CD4-positive, alpha-beta T cell (primary cell): ENCODE data around the gene NR1D2. TPM values are rescaled to one million over a fixed set of nuclear protein-coding genes. Genes with fewer than 3 reads are reported as not detected.

ENCODE experiments used
- ATAC-seq: fragments of 200-7000 bp; cut with Tn5 transposase; one replicate; pipeline ENCODE4 v1.10.0; 2022; ENCODE audit warnings: mild to moderate bottlenecking; ENCODE audit not compliant: poor library complexity
- CTCF ChIA-PET: fragments of 350-600 bp; sonication (Branson Sonifier 250); formaldehyde crosslinking; loops from one replicate; lab custom pipeline; 2021; ENCODE audit warnings: antibody characterized with exemption, inconsistent platforms; lab: Charles Lee
- POLR2A ChIA-PET: fragments of 350-600 bp; sonication (Branson Sonifier 250); formaldehyde crosslinking; loops from one replicate; lab custom pipeline; 2021; ENCODE audit warnings: antibody characterized with exemption, inconsistent platforms; lab: Charles Lee
- DNase-seq, 14 experiments: peaks; one replicate each; pipeline ENCODE4 v3.0.0-alpha.2; 2013 to 2020; ENCODE audit warnings: mixed read lengths in 2 of 14
- H3K27ac ChIP-seq, 2 donors: one replicate each; pipeline versions ENCODE4 v1.5.1 to v1.7.0; 2013; ENCODE audit warnings: low read length in 2 of 2, low read depth in 1 of 2, mild to moderate bottlenecking in 1 of 2
- H3K27me3 ChIP-seq, 2 experiments: 1 replicate in 1 of 2; 2 replicates in 1 of 2; pipeline versions ENCODE4 v1.6.1 to v1.7.0; 2013; ENCODE audit warnings: low read length in 2 of 2, control low read depth in 1 of 2, mild to moderate bottlenecking in 1 of 2, moderate library complexity in 1 of 2; ENCODE audit not compliant: insufficient read depth in 2 of 2, control insufficient read depth in 1 of 2
- H3K36me3 ChIP-seq: one replicate; pipeline ENCODE4 v1.6.1; 2013; ENCODE audit warnings: low read length, control low read depth; ENCODE audit not compliant: insufficient read depth
- H3K4me1 ChIP-seq: one replicate; pipeline ENCODE4 v1.6.1; 2013; ENCODE audit warnings: low read length, control low read depth; ENCODE audit not compliant: insufficient read depth
- H3K4me3 ChIP-seq: one replicate; pipeline ENCODE4 v1.5.1; 2013; ENCODE audit warnings: mild to moderate bottlenecking, low read length, moderate library complexity
- H3K9me3 ChIP-seq, 2 experiments: 1 replicate in 1 of 2; 2 replicates in 1 of 2; pipeline versions ENCODE4 v1.6.1 to v1.7.0; 2013; ENCODE audit warnings: low read length in 2 of 2, mild to moderate bottlenecking in 2 of 2, control low read depth in 1 of 2, moderate library complexity in 1 of 2; ENCODE audit not compliant: control insufficient read depth in 1 of 2, insufficient read depth in 1 of 2
- H3K27ac Mint-ChIP-seq: one replicate; pipeline ENCODE4 v1.8.0; 2020; ENCODE audit warnings: mixed read lengths
- H3K27me3 Mint-ChIP-seq: one replicate; pipeline ENCODE4 v1.8.0; 2021; ENCODE audit warnings: mixed read lengths
- H3K36me3 Mint-ChIP-seq: one replicate; pipeline ENCODE4 v1.8.0; 2021; ENCODE audit warnings: low read depth, mixed read lengths
- H3K4me1 Mint-ChIP-seq: one replicate; pipeline ENCODE4 v1.8.0; 2021; ENCODE audit warnings: low read depth, mixed read lengths
- H3K4me3 Mint-ChIP-seq: one replicate; pipeline ENCODE4 v1.8.0; 2020; ENCODE audit warnings: mild to moderate bottlenecking, mixed read lengths
- H3K9me3 Mint-ChIP-seq: one replicate; pipeline ENCODE4 v1.8.0; 2020; ENCODE audit warnings: mixed read lengths
- intact Hi-C, 2 experiments: fragments of 100-400 bp; cut with DNase I in 1 of 2; cut with micrococcal nuclease in 1 of 2; formaldehyde crosslinking; loops; one replicate each; pipeline versions ENCODE4 v1.15.1 to v1.9.0; 2023 to 2025; cut with DNase I, micrococcal nuclease
- total RNA-seq, 174 experiments: library from RNA in 2 of 174; stranded (reverse) in 2 of 174; gene quantifications; one replicate each; pipeline ENCODE4 v1.2.3 and lab custom pipeline; 2021 to 2026
- TF ChIP-seq, protein P1 (sequence below): fragments of 200-600 bp; IDR thresholded peaks from one replicate; pipeline ENCODE4 v1.8.0; 2022; ENCODE audit warnings: antibody characterized with exemption, mild to moderate bottlenecking

Gene NR1D2
- total RNA-seq, 2 experiments from 2014 or later: 111 to 113 TPM

DNA sequence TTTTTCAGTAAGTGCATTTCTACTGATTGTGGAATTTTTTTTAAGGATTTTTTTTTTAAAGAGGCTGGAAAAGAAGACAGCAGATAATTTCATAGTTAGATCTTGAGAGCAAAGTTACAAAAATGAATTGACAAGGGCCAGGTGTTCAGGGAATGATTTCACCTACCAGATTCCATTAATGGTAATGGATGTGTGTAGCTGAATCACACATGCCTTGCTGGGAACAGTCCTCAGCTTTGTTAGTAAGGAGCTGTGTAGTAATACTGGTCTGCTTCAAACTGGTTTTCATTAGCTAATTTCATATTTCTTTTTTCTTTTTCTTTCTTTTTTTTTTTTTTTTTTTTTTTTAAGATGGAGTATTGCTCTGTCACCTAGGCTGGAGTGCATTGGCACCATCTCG lies 16.0 kb downstream of the NR1D2 start:
- CTCF ChIA-PET: no interaction called here

DNA sequence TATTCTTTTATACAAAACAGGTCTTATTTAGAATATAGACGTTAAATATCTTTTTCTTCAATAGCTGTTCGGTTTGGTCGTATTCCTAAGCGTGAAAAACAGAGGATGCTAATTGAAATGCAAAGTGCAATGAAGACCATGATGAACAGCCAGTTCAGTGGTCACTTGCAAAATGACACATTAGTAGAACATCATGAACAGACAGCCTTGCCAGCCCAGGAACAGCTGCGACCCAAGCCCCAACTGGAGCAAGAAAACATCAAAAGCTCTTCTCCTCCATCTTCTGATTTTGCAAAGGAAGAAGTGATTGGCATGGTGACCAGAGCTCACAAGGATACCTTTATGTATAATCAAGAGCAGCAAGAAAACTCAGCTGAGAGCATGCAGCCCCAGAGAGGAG lies 16.8 kb downstream of the NR1D2 start:
- Histone ChIP-seq H3K4me3 (no peak overlapping the region), H3K4me1 (peaks cover 7% of the 10 kb centered on the region), H3K27me3 (no peaks in the 10 kb centered on the region), H3K9me3 (no peaks in the 10 kb centered on the region), H3K27ac (no peak overlapping the region), H3K36me3 (peaks cover 77% of the 10 kb centered on the region)
- Mint-ChIP-seq H3K27me3 (no peaks in the 10 kb centered on the region), H3K27ac (no peak overlapping the region), H3K36me3 (peaks cover 90% of the 10 kb centered on the region), H3K4me1 (peaks cover 40% of the 10 kb centered on the region), H3K4me3 (no peak overlapping the region), H3K9me3 (no peaks in the 10 kb centered on the region)
- no peak for DNase-seq
- intact Hi-C loops: no loop called here
- TF ChIP-seq, protein P1, sequence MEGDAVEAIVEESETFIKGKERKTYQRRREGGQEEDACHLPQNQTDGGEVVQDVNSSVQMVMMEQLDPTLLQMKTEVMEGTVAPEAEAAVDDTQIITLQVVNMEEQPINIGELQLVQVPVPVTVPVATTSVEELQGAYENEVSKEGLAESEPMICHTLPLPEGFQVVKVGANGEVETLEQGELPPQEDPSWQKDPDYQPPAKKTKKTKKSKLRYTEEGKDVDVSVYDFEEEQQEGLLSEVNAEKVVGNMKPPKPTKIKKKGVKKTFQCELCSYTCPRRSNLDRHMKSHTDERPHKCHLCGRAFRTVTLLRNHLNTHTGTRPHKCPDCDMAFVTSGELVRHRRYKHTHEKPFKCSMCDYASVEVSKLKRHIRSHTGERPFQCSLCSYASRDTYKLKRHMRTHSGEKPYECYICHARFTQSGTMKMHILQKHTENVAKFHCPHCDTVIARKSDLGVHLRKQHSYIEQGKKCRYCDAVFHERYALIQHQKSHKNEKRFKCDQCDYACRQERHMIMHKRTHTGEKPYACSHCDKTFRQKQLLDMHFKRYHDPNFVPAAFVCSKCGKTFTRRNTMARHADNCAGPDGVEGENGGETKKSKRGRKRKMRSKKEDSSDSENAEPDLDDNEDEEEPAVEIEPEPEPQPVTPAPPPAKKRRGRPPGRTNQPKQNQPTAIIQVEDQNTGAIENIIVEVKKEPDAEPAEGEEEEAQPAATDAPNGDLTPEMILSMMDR: no peak
- CTCF ChIA-PET: no interaction called here
- ATAC-seq: no peak
- POLR2A ChIA-PET: interaction anchor here (1.9 kb wide), 1 partner anchor 45 kb away, joined by 7 read pairs; the partner anchor contains the start of genes NKIRAS1 and RPL15

More for the DNA sequence above, 16.0 kb downstream of the NR1D2 start:
- ATAC-seq (no peak), DNase-seq (no peak)
- H3K9me3 Mint-ChIP-seq: no peaks in the 10 kb centered on the region
- Histone ChIP-seq H3K27ac (no peak overlapping the region), H3K4me1 (peaks cover 7% of the 10 kb centered on the region), H3K9me3 (no peaks in the 10 kb centered on the region), H3K27me3 (no peaks in the 10 kb centered on the region), H3K36me3 (peaks cover 77% of the 10 kb centered on the region), H3K4me3 (no peak overlapping the region)
- peaks cover 90% of the 10 kb centered on the region for H3K36me3 Mint-ChIP-seq
- intact Hi-C loops: no loop called here
- TF ChIP-seq, protein P1: no peak
- POLR2A ChIA-PET: interaction anchor here (1.9 kb wide), 1 partner anchor 44 kb away, joined by 7 read pairs; the partner anchor contains the start of genes NKIRAS1 and RPL15
- no peak overlapping the region for H3K4me3 Mint-ChIP-seq
- peaks cover 45% of the 10 kb centered on the region for H3K4me1 Mint-ChIP-seq
- no peaks in the 10 kb centered on the region for H3K27me3 Mint-ChIP-seq
- H3K27ac Mint-ChIP-seq: no peak overlapping the region

DNA sequence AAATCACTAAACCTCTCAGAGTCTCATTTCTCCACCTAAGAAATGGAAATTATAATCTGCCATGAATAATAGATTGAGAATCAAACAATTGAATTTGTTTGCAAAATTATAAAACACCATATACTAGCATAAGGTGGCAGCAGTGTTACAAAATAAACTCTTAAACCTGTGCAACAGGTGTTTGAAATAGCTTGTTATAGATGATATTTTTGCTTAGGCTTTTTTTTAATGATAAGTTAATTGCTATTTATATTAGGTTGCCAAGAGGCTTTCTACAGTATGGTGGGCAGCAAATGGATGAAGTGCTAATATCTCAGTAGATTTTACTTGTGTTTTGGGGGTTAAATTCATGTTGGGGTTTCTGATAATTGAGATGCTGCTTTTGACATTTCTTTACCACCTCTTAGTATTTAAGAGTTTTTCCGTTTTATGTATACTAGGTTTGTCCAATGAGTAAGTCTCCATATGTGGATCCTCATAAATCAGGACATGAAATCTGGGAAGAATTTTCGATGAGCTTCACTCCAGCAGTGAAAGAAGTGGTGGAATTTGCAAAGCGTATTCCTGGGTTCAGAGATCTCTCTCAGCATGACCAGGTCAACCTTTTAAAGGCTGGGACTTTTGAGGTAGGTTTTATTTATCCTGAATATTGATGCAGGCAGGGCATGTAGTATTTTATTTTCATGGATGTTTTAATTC lies 19.6 kb downstream of the NR1D2 start:
- no peak for DNase-seq
- ChIA-PET CTCF (interaction anchor here (0.7 kb wide), 2 partner anchors 52 to 131 kb away, joined by 3 read pairs; no protein-coding TSS in a partner anchor), POLR2A (no interaction called here)
- no peak overlapping the region for H3K27ac ChIP-seq
- no peaks in the 10 kb centered on the region for H3K9me3 ChIP-seq
- no peak overlapping the region for H3K4me3 Mint-ChIP-seq
- TF ChIP-seq, protein P1: no peak
- peaks cover 89% of the 10 kb centered on the region for H3K36me3 ChIP-seq
- no peaks in the 10 kb centered on the region for H3K27me3 ChIP-seq
- H3K9me3 Mint-ChIP-seq: no peaks in the 10 kb centered on the region
- H3K36me3 Mint-ChIP-seq: peaks cover 92% of the 10 kb centered on the region
- H3K27ac Mint-ChIP-seq: peak overlapping the region; percentile 37
- intact Hi-C loops: no loop called here
- peaks cover 30% of the 10 kb centered on the region for H3K4me1 Mint-ChIP-seq
- H3K27me3 Mint-ChIP-seq: no peaks in the 10 kb centered on the region
- no peak for ATAC-seq
- no peaks in the 10 kb centered on the region for H3K4me1 ChIP-seq
- H3K4me3 ChIP-seq: no peak overlapping the region
